HFFc6 (cell line): ENCODE data around the gene CABYR. TPM values are rescaled to one million over a fixed set of nuclear protein-coding genes. Genes with fewer than 3 reads are reported as not detected.

Experiments used
- DNase-seq: peaks from one replicate; pipeline ENCODE4 v3.0.0-alpha.2; 2018
- H3K27ac Mint-ChIP-seq: 2 replicates; pipeline ENCODE4 v1.8.0; 2020; ENCODE audit warnings: mild to moderate bottlenecking, mixed read lengths
- H3K27me3 Mint-ChIP-seq: 2 replicates; pipeline ENCODE4 v1.8.0; 2021; ENCODE audit warnings: mild to moderate bottlenecking, moderate library complexity, mixed read lengths; ENCODE audit not compliant: insufficient read depth
- H3K36me3 Mint-ChIP-seq: 2 replicates; pipeline ENCODE4 v1.8.0; 2021; ENCODE audit warnings: low read depth, mixed read lengths
- H3K4me1 Mint-ChIP-seq: 2 replicates; pipeline ENCODE4 v1.8.0; 2020; ENCODE audit warnings: low read depth, mixed read lengths
- H3K4me3 Mint-ChIP-seq: 2 replicates; pipeline ENCODE4 v1.8.0; 2020; ENCODE audit warnings: mild to moderate bottlenecking, moderate library complexity, mixed read lengths
- H3K9me3 Mint-ChIP-seq: 2 replicates; pipeline ENCODE4 v1.8.0; 2020; ENCODE audit warnings: mild to moderate bottlenecking, mixed read lengths
- CTCF ChIP-seq: fragments of 200-600 bp; sonication (generic); IDR thresholded peaks from 2 replicates; pipeline ENCODE4 v1.5.0; 2021; ENCODE audit warnings: antibody characterized with exemption, mild to moderate bottlenecking
- total RNA-seq, 6 experiments: library from RNA; stranded (reverse); fragmentation: NEBNext Ultra II Directional; extraction: Animal tissue kit (Norgen Biotek cat#: 25700); gene quantifications; 2 replicates in 1 of 6; 3 replicates in 5 of 6; pipeline ENCODE4 v1.2.3, GENCODE V29; 2021

The CABYR gene
- total RNA-seq, 6 experiments from 2014 or later = 1.2 to 3.6 (median 3.2) TPM

GRCh38 chr18:24112464-24112863 is 26.4 kb upstream of the CABYR start:
- no peak for DNase-seq
- Mint-ChIP-seq H3K9me3 (no peaks in the 10 kb centered on the region), H3K4me3 (no peak overlapping the region), H3K36me3 (no peaks in the 10 kb centered on the region), H3K27ac (no peak overlapping the region), H3K4me1 (peaks cover 10% of the 10 kb centered on the region), H3K27me3 (no peaks in the 10 kb centered on the region)
- TF ChIP-seq CTCF = no peak

- Mint-ChIP-seq H3K27ac (no peak overlapping the region), H3K36me3 (no peaks in the 10 kb centered on the region), H3K9me3 (no peaks in the 10 kb centered on the region), H3K4me3 (no peak overlapping the region), H3K4me1 (peaks cover 10% of the 10 kb centered on the region), H3K27me3 (no peaks in the 10 kb centered on the region)
- peak; percentile 12 for DNase-seq
- TF ChIP-seq CTCF = no peak
Observed at GRCh38 chr18:24112874-24113615, 25.8 kb upstream of the CABYR start.

- no peak overlapping the region for H3K27ac Mint-ChIP-seq
- H3K36me3 Mint-ChIP-seq = no peaks in the 10 kb centered on the region
- no peaks in the 10 kb centered on the region; the same call in 1 of the 2 replicates for H3K27me3 Mint-ChIP-seq
- H3K4me1 Mint-ChIP-seq = peaks cover 10% of the 10 kb centered on the region
- TF ChIP-seq CTCF = no peak
- H3K9me3 Mint-ChIP-seq = no peaks in the 10 kb centered on the region
- no peak overlapping the region for H3K4me3 Mint-ChIP-seq
- DNase-seq = no peak
Observed at GRCh38 chr18:24114924-24115549, 23.8 kb upstream of the CABYR start.

- Mint-ChIP-seq H3K27ac (no peak overlapping the region), H3K27me3 (no peaks in the 10 kb centered on the region; the same call in 1 of the 2 replicates), H3K9me3 (no peaks in the 10 kb centered on the region), H3K4me3 (no peak overlapping the region), H3K36me3 (peaks cover 3% of the 10 kb centered on the region), H3K4me1 (peaks cover 10% of the 10 kb centered on the region)
- DNase-seq = no peak
- TF ChIP-seq CTCF = no peak
Observed at GRCh38 chr18:24115628-24116027, 23.2 kb upstream of the CABYR start.

- TF ChIP-seq CTCF = peak; percentile 99
- no peak overlapping the region for H3K27ac Mint-ChIP-seq
- no peaks in the 10 kb centered on the region for H3K4me1 Mint-ChIP-seq
- peaks cover 6% of the 10 kb centered on the region for H3K36me3 Mint-ChIP-seq
- no peaks in the 10 kb centered on the region; the same call in 1 of the 2 replicates for H3K27me3 Mint-ChIP-seq
- no peaks in the 10 kb centered on the region for H3K9me3 Mint-ChIP-seq
- peak; percentile 50 for DNase-seq
- H3K4me3 Mint-ChIP-seq = no peak overlapping the region
Observed at GRCh38 chr18:24118750-24119577, 19.9 kb upstream of the CABYR start.
